ENCODE results near the gene IL16.

- TF ChIP-seq POLR2A (IDR thresholded peaks at IDR 0.05): peak; percentile 97
- no peak for TF ChIP-seq CTCF (IDR thresholded peaks at IDR 0.05)
Measured at GRCh38 chr15:81323944-81324881, 127.5 kb downstream of the IL16 start, which contains the start of gene STARD5.
